GM12878 (cell line): ENCODE data around the gene SLC9C1. TPM values are rescaled to one million over a fixed set of nuclear protein-coding genes. Genes with fewer than 3 reads are reported as not detected.
A peak's percentile ranks its signal among the peaks of the same experiment; 100 is the strongest.

Experiments
- ATF7 ChIP-seq: fragments of 450-650 bp; IDR thresholded peaks from 2 replicates; pipeline ENCODE4 v1.6.1; 2016; ENCODE audit warnings: low read depth, mild to moderate bottlenecking
- CHD4 ChIP-seq: fragments of 200-600 bp; sonication (generic); IDR thresholded peaks from 2 replicates; pipeline ENCODE4 v1.6.1; 2016; ENCODE audit warnings: mild to moderate bottlenecking
- ESRRA ChIP-seq: IDR thresholded peaks from 2 replicates; pipeline ENCODE4 v1.6.1; 2012; ENCODE audit warnings: mild to moderate bottlenecking, low read length, improper control_type of control experiment
- ETV6 ChIP-seq, 2 experiments: fragments of 450-650 bp in 1 of 2; IDR thresholded peaks in 1 of 2; conservative IDR thresholded peaks in 1 of 2; 2 replicates each; pipeline ENCODE4 v1.6.1; 2014; ENCODE audit warnings: antibody characterized with exemption in 1 of 2, borderline replicate concordance in 1 of 2, low read depth in 1 of 2, mild to moderate bottlenecking in 1 of 2, moderate library complexity in 1 of 2
- HDAC2 ChIP-seq: fragments of 200-600 bp; sonication (generic); IDR thresholded peaks from 2 replicates; pipeline ENCODE4 v1.6.1; 2017
- HDAC6 ChIP-seq: fragments of 200-600 bp; sonication (generic); IDR thresholded peaks from one replicate; pipeline ENCODE4 v1.8.0; 2017; ENCODE audit warnings: antibody characterized with exemption; ENCODE audit not compliant: unreplicated experiment
- KAT2A ChIP-seq: conservative IDR thresholded peaks from 2 replicates; pipeline ENCODE4 v1.6.1; 2011; ENCODE audit warnings: low read depth, low read length; ENCODE audit not compliant: control insufficient read depth
- MEF2B ChIP-seq: fragments of 450-650 bp; IDR thresholded peaks from 2 replicates; pipeline ENCODE4 v1.6.1; 2018; ENCODE audit warnings: mild to moderate bottlenecking, moderate library complexity; ENCODE audit not compliant: partially characterized antibody, poor library complexity, severe bottlenecking
- NFYA ChIP-seq: IDR thresholded peaks from 2 replicates; pipeline ENCODE4 v1.6.1; 2011; ENCODE audit warnings: low read depth, mild to moderate bottlenecking, low read length, improper control_type of control experiment, borderline replicate concordance
- NR2C1 ChIP-seq: fragments of 450-650 bp; IDR thresholded peaks from 2 replicates; pipeline ENCODE4 v1.6.1; 2017; ENCODE audit warnings: antibody characterized with exemption, mild to moderate bottlenecking, moderate library complexity
- NR2F1 ChIP-seq: fragments of 450-650 bp; conservative IDR thresholded peaks from 2 replicates; pipeline ENCODE4 v1.6.1; 2017; ENCODE audit warnings: mild to moderate bottlenecking
- PAX5 ChIP-seq: IDR thresholded peaks from 2 replicates; pipeline ENCODE4 v1.6.1; 2011; ENCODE audit warnings: low read depth, low read length, borderline replicate concordance
- SIN3A ChIP-seq: IDR thresholded peaks from 2 replicates; pipeline ENCODE4 v1.6.1; 2012; ENCODE audit warnings: low read depth, low read length, improper control_type of control experiment
- SMARCA5 ChIP-seq: fragments of 450-650 bp; IDR thresholded peaks from 2 replicates; pipeline ENCODE4 v1.6.1; 2017; ENCODE audit warnings: mild to moderate bottlenecking
- SMC3 ChIP-seq: IDR thresholded peaks from 2 replicates; pipeline ENCODE4 v1.6.1; 2011; ENCODE audit warnings: low read length, improper control_type of control experiment, borderline replicate concordance
- SUPT20H ChIP-seq: IDR thresholded peaks from 2 replicates; pipeline ENCODE4 v1.6.1; 2011; ENCODE audit warnings: low read depth, mild to moderate bottlenecking, low read length, moderate library complexity, borderline replicate concordance; ENCODE audit not compliant: control insufficient read depth
- TCF3 ChIP-seq: IDR thresholded peaks from 2 replicates; pipeline ENCODE4 v1.6.1; 2012; ENCODE audit warnings: low read depth, mild to moderate bottlenecking, low read length, borderline replicate concordance; ENCODE audit not compliant: insufficient read depth
- USF1 ChIP-seq: IDR thresholded peaks from 2 replicates; pipeline ENCODE4 v1.6.1; 2011; ENCODE audit warnings: borderline replicate concordance, low read depth, mild to moderate bottlenecking, moderate library complexity, mixed read lengths, low read length; ENCODE audit not compliant: insufficient read depth; ENCODE audit errors: extremely low read length
- WRNIP1 ChIP-seq: IDR thresholded peaks from 2 replicates; pipeline ENCODE4 v1.6.1; 2011; ENCODE audit warnings: low read depth, low read length, improper control_type of control experiment, borderline replicate concordance
- ZNF217 ChIP-seq: fragments of 450-650 bp; IDR thresholded peaks from 2 replicates; pipeline ENCODE4 v1.6.1; 2017; ENCODE audit warnings: antibody characterized with exemption, mild to moderate bottlenecking
- ZZZ3 ChIP-seq: IDR thresholded peaks from 2 replicates; pipeline ENCODE4 v1.6.1; 2011; ENCODE audit warnings: low read depth; ENCODE audit not compliant: control insufficient read depth, insufficient read length
- polyA plus RNA-seq, 11 experiments: library from polyadenylated mRNA; depleted of rRNA in 4 of 11; unstranded in 6 of 11; stranded (reverse) in 5 of 11; fragments of >200 nt; fragmentation: Nextera tagmentation in 4 of 11; fragmentation: Illumina TruSeq in 1 of 11; extraction: Ambion mirVana in 4 of 11; extraction: Trizol in 1 of 11; gene quantifications; 1 replicate in 1 of 11; 2 replicates in 10 of 11; pipeline versions ENCODE4 v1.2.1 to v1.2.3, GENCODE V29; 2011 to 2016; ENCODE audit warnings: inconsistent platforms in 2 of 11, missing spikeins in 2 of 11, low read depth in 1 of 11
- total RNA-seq, 4 experiments: library from RNA; depleted of rRNA in 3 of 4; stranded (reverse); fragments of >200 nt in 3 of 4; fragmentation: Illumina TruSeq in 1 of 4; extraction: Trizol in 1 of 4; gene quantifications; 2 replicates each; pipeline versions ENCODE4 v1.2.1 to v1.2.3, GENCODE V29; 2013 to 2021
- TF ChIP-seq, protein P1 (sequence below): IDR thresholded peaks from 2 replicates; pipeline ENCODE4 v1.6.1; 2011; ENCODE audit warnings: borderline replicate concordance, low read depth, mild to moderate bottlenecking, moderate library complexity, low read length; ENCODE audit not compliant: insufficient read depth, poor library complexity, severe bottlenecking
- TF ChIP-seq, protein P2 (sequence below): IDR thresholded peaks from 2 replicates; pipeline ENCODE4 v1.6.1; 2012; ENCODE audit warnings: low read depth, low read length, improper control_type of control experiment
- TF ChIP-seq, protein P3 (sequence below): fragments of 450-650 bp; IDR thresholded peaks from 2 replicates; pipeline ENCODE4 v1.6.1; 2014; ENCODE audit warnings: mild to moderate bottlenecking
- TF ChIP-seq, protein P4 (sequence below): IDR thresholded peaks from 2 replicates; pipeline ENCODE4 v1.6.1; 2012; ENCODE audit warnings: low read length, inconsistent platforms

Gene SLC9C1
- total and polyA plus RNA-seq, 10 of the 15 experiments (the other 5 are each of a cell fraction or from before 2014, with no cell fraction given) = not detected

- TF ChIP-seq, protein P1, sequence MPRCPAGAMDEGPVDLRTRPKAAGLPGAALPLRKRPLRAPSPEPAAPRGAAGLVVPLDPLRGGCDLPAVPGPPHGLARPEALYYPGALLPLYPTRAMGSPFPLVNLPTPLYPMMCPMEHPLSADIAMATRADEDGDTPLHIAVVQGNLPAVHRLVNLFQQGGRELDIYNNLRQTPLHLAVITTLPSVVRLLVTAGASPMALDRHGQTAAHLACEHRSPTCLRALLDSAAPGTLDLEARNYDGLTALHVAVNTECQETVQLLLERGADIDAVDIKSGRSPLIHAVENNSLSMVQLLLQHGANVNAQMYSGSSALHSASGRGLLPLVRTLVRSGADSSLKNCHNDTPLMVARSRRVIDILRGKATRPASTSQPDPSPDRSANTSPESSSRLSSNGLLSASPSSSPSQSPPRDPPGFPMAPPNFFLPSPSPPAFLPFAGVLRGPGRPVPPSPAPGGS = peak; percentile 34
- TF ChIP-seq NR2C1 = no peak
- TF ChIP-seq, protein P2, sequence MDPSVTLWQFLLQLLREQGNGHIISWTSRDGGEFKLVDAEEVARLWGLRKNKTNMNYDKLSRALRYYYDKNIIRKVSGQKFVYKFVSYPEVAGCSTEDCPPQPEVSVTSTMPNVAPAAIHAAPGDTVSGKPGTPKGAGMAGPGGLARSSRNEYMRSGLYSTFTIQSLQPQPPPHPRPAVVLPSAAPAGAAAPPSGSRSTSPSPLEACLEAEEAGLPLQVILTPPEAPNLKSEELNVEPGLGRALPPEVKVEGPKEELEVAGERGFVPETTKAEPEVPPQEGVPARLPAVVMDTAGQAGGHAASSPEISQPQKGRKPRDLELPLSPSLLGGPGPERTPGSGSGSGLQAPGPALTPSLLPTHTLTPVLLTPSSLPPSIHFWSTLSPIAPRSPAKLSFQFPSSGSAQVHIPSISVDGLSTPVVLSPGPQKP = no peak
- no peak for TF ChIP-seq SIN3A
- no peak for TF ChIP-seq ZNF217
- TF ChIP-seq HDAC6 = no peak
- TF ChIP-seq, protein P3, sequence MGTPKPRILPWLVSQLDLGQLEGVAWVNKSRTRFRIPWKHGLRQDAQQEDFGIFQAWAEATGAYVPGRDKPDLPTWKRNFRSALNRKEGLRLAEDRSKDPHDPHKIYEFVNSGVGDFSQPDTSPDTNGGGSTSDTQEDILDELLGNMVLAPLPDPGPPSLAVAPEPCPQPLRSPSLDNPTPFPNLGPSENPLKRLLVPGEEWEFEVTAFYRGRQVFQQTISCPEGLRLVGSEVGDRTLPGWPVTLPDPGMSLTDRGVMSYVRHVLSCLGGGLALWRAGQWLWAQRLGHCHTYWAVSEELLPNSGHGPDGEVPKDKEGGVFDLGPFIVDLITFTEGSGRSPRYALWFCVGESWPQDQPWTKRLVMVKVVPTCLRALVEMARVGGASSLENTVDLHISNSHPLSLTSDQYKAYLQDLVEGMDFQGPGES = no peak
- TF ChIP-seq USF1 = no peak
- TF ChIP-seq ATF7 = 0 out of 2 replicates have a peak, but pooled peaks have one; percentile 26
- no peak for TF ChIP-seq CHD4
- no peak for TF ChIP-seq ESRRA
- TF ChIP-seq MEF2B = peak; percentile 52
- no peak for TF ChIP-seq HDAC2
- TF ChIP-seq WRNIP1 = no peak
- TF ChIP-seq SMARCA5 = no peak
- no peak for TF ChIP-seq PAX5
- peak; percentile 59 for TF ChIP-seq NR2F1
- TF ChIP-seq, protein P4, sequence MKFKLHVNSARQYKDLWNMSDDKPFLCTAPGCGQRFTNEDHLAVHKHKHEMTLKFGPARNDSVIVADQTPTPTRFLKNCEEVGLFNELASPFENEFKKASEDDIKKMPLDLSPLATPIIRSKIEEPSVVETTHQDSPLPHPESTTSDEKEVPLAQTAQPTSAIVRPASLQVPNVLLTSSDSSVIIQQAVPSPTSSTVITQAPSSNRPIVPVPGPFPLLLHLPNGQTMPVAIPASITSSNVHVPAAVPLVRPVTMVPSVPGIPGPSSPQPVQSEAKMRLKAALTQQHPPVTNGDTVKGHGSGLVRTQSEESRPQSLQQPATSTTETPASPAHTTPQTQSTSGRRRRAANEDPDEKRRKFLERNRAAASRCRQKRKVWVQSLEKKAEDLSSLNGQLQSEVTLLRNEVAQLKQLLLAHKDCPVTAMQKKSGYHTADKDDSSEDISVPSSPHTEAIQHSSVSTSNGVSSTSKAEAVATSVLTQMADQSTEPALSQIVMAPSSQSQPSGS = peak; percentile 72
- no peak for TF ChIP-seq TCF3
- TF ChIP-seq SUPT20H = no peak
- TF ChIP-seq ETV6 (conservative IDR thresholded peaks at IDR 0.05 in 1 of 2, IDR thresholded peaks at IDR 0.05 in 1 of 2; ENCODE audit: borderline replicate concordance in 1 of 2, low read depth in 1 of 2) = no peak
- TF ChIP-seq NFYA = no peak
- TF ChIP-seq SMC3 = no peak
- TF ChIP-seq ZZZ3 = no peak
- no peak for TF ChIP-seq KAT2A
Observed at GRCh38 chr3:112119962-112120836, 173.8 kb downstream of the SLC9C1 start (continued).
